Stimulated activated CD8-positive, alpha-beta memory T cell treated with anti-CD3 and anti-CD28 coated beads, Interleukin-15, amount 100 ng/mL, for 24 hours (primary cell): Measurements from ENCODE around the gene ITIH5.

Experiments
- DNase-seq: peaks from one replicate; pipeline ENCODE4 v3.0.0-alpha.2; 2020; ENCODE audit warnings: low read depth

The ITIH5 gene

GRCh38 chr10:7518693-7519092 is 148.1 kb downstream of the ITIH5 start:
- no peak for DNase-seq

DNA sequence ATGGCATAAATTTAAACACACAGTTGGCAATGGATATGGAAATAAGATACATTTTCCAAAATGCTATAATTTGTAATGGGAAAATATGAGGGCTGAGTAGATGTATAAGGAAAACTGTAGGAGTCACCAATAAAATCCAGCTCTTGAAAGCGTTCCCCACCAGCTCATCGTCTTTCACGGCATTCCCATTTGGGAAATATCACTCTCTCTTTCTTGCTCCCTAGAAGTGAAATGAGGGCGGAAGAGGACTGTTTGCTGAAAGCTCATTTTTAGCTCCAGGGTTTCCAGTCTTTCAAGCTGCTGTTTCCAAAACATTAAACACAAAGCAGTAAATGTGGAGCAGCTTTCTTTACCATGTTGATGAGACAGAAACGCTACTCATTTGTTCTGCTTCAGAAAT is 151.3 kb downstream of the ITIH5 start:
- DNase-seq = no peak

DNA sequence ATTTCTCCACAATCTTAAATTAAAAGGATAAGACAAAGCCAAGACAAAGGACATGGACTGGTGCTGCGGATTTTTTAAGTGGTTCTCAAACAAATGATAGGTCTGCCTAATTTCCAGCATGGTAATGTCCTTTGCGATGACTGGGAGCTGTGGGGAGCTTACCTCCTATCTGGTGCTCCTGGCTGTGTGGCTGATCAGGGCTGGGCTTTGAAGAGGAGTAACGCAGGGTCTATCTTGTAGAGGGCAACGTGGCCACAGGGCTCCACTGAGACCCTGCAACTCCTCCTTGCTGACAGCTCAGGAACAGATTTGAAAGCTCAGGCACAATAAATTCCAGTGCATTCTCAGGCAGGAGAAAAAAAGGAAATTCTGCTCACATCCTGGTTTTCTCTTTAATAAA is 152.8 kb downstream of the ITIH5 start:
- DNase-seq = no peak

DNA sequence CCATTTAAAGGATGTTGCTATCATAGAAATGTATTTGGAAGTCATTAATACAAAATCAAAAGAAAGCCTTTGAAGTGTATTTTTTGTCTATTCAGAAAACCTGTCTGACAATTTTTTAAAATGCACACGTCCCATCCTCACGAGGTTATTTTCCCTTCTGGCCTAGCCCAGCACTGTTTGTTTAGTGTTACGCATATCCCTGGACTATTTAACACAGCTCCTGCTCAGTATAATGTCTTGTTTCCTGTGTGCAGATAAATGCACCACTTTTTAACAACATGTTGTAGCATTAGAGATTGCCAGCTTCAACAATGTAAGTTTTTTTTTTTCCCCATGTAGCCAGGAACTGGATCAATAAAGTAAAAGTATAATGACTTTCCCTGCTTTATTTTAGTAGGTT is 153.3 kb downstream of the ITIH5 start:
- DNase-seq = no peak

DNA sequence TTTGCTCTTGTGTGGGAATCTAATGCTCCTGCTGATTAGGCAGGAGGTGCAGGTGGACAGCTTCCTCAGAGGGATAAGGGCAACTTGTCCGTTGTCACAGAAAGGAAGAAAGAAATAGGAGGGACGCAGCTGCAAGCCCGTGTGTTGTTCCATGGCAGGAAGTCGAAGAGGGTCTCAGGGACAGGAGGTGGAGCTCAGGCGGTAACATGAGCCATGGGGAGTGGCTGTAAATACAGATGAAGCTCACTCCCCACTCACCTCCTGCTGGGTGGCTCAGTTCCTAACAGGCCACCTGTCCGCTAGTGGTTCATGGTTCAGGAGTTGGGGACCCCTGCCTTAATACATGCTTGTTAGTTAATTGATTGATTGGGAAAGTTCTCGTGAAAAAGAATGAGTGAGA is 154.3 kb downstream of the ITIH5 start:
- no peak for DNase-seq

- no peak for DNase-seq
Measured at GRCh38 chr10:7511612-7512011, 155.2 kb downstream of the ITIH5 start.
